Measurements from ENCODE around the gene MAN2B1.
A peak's percentile ranks its signal among the peaks of the same experiment; 100 is the strongest.

The MAN2B1 gene

GRCh38 chr19:12676928-12677327 is 10.4 kb upstream of the MAN2B1 start:
- no peak overlapping the region for H3K23ac ChIP-seq (ENCODE audit: low read length)
- peaks cover 14% of the 10 kb centered on the region for H3K36me3 ChIP-seq (ENCODE audit: control insufficient read depth, insufficient read depth, low read length)
- H3K4me1 ChIP-seq (ENCODE audit: control insufficient read depth, low read depth, low read length) = no peaks in the 10 kb centered on the region
- H3K9ac ChIP-seq (ENCODE audit: low read length) = no peak overlapping the region
- H3K27me3 ChIP-seq (ENCODE audit: insufficient read depth, low read length, poor library complexity) = no peaks in the 10 kb centered on the region
- H3K56ac ChIP-seq (ENCODE audit: low read length) = no peak overlapping the region
- peaks cover 5% of the 10 kb centered on the region for H3K79me1 ChIP-seq (ENCODE audit: low read length)
- H2BK5ac ChIP-seq (ENCODE audit: low read length) = no peak overlapping the region
- H3K4ac ChIP-seq (ENCODE audit: low read depth, low read length) = no peak overlapping the region
- H3K18ac ChIP-seq (ENCODE audit: low read length) = no peak overlapping the region
- no peak overlapping the region for H3K4me3 ChIP-seq (ENCODE audit: low read length)
- no peak overlapping the region for H4K5ac ChIP-seq (ENCODE audit: low read length)
- H4K8ac ChIP-seq (ENCODE audit: low read depth, low read length) = no peak overlapping the region
- no peak for DNase-seq
- no peak overlapping the region for H3K4me2 ChIP-seq (ENCODE audit: low read length)
- no peak overlapping the region for H3K27ac ChIP-seq (ENCODE audit: low read depth, low read length)
- no peak overlapping the region for H2BK120ac ChIP-seq (ENCODE audit: low read depth, low read length)
- no CpG with 5 or more reads among the region's 12 CpGs for WGBS (ENCODE audit: extremely low coverage, insufficient coverage, low lambda C conversion rate)
- no peak overlapping the region for H2AK5ac ChIP-seq (ENCODE audit: low read length)
- H3K79me2 ChIP-seq (ENCODE audit: control insufficient read depth, insufficient read depth, low read length) = peaks cover 5% of the 10 kb centered on the region
- H2BK15ac ChIP-seq (replicated peaks; ENCODE audit: low read depth) = no peak overlapping the region

DNA sequence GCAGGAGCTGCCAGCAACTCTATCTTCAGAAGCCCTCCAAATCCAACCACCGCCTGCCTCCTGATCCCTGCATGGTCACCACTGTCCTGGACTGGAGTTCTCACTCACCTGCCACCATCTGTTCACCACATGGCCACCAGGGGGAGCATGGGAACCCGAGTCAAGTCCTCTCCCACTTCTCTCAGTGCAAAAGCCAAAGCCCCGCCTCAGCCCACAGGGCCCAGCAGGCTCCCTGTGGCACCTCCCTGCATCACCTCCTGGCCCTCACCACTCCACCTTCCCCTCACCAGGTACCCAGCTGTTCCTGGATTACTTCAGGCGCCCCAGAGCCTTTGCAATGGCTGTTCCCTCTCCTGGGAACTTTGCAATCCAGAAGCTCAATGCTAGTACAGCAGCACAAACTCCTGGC is 9.8 kb upstream of the MAN2B1 start:
- peaks cover 14% of the 10 kb centered on the region for H3K36me3 ChIP-seq (ENCODE audit: control insufficient read depth, insufficient read depth, low read length)
- H3K79me2 ChIP-seq (ENCODE audit: control insufficient read depth, insufficient read depth, low read length) = peaks cover 5% of the 10 kb centered on the region
- no peak overlapping the region for H3K27ac ChIP-seq (ENCODE audit: low read depth, low read length)
- peaks cover 5% of the 10 kb centered on the region for H3K79me1 ChIP-seq (ENCODE audit: low read length)
- no peak overlapping the region for H3K4me3 ChIP-seq (ENCODE audit: low read length)
- no peak overlapping the region for H3K56ac ChIP-seq (ENCODE audit: low read length)
- H2BK5ac ChIP-seq (ENCODE audit: low read length) = no peak overlapping the region
- no peaks in the 10 kb centered on the region for H3K4me1 ChIP-seq (ENCODE audit: control insufficient read depth, low read depth, low read length)
- no peak overlapping the region for H2BK120ac ChIP-seq (ENCODE audit: low read depth, low read length)
- H3K9ac ChIP-seq (ENCODE audit: low read length) = no peak overlapping the region
- no peak overlapping the region for H3K4me2 ChIP-seq (ENCODE audit: low read length)
- no peaks in the 10 kb centered on the region for H3K27me3 ChIP-seq (ENCODE audit: insufficient read depth, low read length, poor library complexity)
- no peak overlapping the region for H2AK5ac ChIP-seq (ENCODE audit: low read length)
- no peak overlapping the region for H4K5ac ChIP-seq (ENCODE audit: low read length)
- WGBS (ENCODE audit: extremely low coverage, insufficient coverage, low lambda C conversion rate) = no CpG with 5 or more reads among the region's 4 CpGs
- peak; percentile 93 for DNase-seq
- H4K8ac ChIP-seq (ENCODE audit: low read depth, low read length) = no peak overlapping the region
- H3K4ac ChIP-seq (ENCODE audit: low read depth, low read length) = no peak overlapping the region
- H3K18ac ChIP-seq (ENCODE audit: low read length) = no peak overlapping the region
- no peak overlapping the region for H2BK15ac ChIP-seq (replicated peaks; ENCODE audit: low read depth)
- H3K23ac ChIP-seq (ENCODE audit: low read length) = no peak overlapping the region

DNA sequence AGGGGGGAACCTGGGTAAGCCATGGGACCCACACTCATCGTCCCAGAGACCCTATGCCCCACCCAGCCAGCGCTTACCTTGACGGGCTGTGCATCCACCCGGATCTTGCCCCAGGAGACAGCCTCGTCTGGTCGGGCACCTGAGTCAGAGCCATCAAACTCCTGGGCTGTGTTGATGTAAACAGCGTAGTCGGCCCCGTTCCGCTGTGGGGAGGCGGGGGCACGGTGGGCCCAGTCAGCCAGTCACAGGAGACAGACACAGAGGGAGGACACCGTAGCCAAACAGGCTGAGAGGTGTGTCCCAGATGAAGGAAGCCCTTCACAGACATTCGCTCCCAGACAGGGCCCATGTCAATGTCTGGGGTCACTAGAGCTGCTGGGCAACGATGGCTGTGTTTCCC is 9.4 kb upstream of the MAN2B1 start:
- Histone ChIP-seq H3K27me3 (ENCODE audit: insufficient read depth, low read length, poor library complexity) (no peaks in the 10 kb centered on the region), H2BK15ac (replicated peaks; ENCODE audit: low read depth) (no peak overlapping the region), H3K56ac (ENCODE audit: low read length) (no peak overlapping the region), H3K18ac (ENCODE audit: low read length) (no peak overlapping the region), H2BK120ac (ENCODE audit: low read depth, low read length) (no peak overlapping the region), H2BK5ac (ENCODE audit: low read length) (no peak overlapping the region), H3K79me2 (ENCODE audit: control insufficient read depth, insufficient read depth, low read length) (peaks cover 5% of the 10 kb centered on the region), H4K5ac (ENCODE audit: low read length) (no peak overlapping the region), H3K23ac (ENCODE audit: low read length) (no peak overlapping the region), H3K36me3 (ENCODE audit: control insufficient read depth, insufficient read depth, low read length) (peaks cover 14% of the 10 kb centered on the region), H3K27ac (ENCODE audit: low read depth, low read length) (no peak overlapping the region), H3K4me2 (ENCODE audit: low read length) (no peak overlapping the region), H4K8ac (ENCODE audit: low read depth, low read length) (no peak overlapping the region), H3K4ac (ENCODE audit: low read depth, low read length) (no peak overlapping the region), H3K9ac (ENCODE audit: low read length) (no peak overlapping the region), H2AK5ac (ENCODE audit: low read length) (no peak overlapping the region), H3K79me1 (ENCODE audit: low read length) (peaks cover 5% of the 10 kb centered on the region), H3K4me1 (ENCODE audit: control insufficient read depth, low read depth, low read length) (no peaks in the 10 kb centered on the region), H3K4me3 (ENCODE audit: low read length) (no peak overlapping the region)
- DNase-seq = no peak
- no CpG with 5 or more reads among the region's 15 CpGs for whole genome bisulfite sequencing (ENCODE audit: extremely low coverage, insufficient coverage, low lambda C conversion rate)

- no peak overlapping the region for H2BK15ac ChIP-seq (replicated peaks; ENCODE audit: low read depth)
Observed at GRCh38 chr19:12675399-12675798, 8.9 kb upstream of the MAN2B1 start.

GRCh38 chr19:12672744-12673143 is 6.2 kb upstream of the MAN2B1 start:
- Histone ChIP-seq H3K79me2 (ENCODE audit: control insufficient read depth, insufficient read depth, low read length) (peaks cover 5% of the 10 kb centered on the region), H3K36me3 (ENCODE audit: control insufficient read depth, insufficient read depth, low read length) (peaks cover 10% of the 10 kb centered on the region)
- DNase-seq = no peak

More at GRCh38 chr19:12675399-12675798, 8.9 kb upstream of the MAN2B1 start:
- Histone ChIP-seq H3K4ac (ENCODE audit: low read depth, low read length) (no peak overlapping the region), H2AK5ac (ENCODE audit: low read length) (no peak overlapping the region), H3K27me3 (ENCODE audit: insufficient read depth, low read length, poor library complexity) (no peaks in the 10 kb centered on the region), H2BK120ac (ENCODE audit: low read depth, low read length) (no peak overlapping the region), H2BK5ac (ENCODE audit: low read length) (no peak overlapping the region), H3K4me2 (ENCODE audit: low read length) (no peak overlapping the region), H3K56ac (ENCODE audit: low read length) (no peak overlapping the region), H3K79me1 (ENCODE audit: low read length) (peaks cover 9% of the 10 kb centered on the region), H3K4me1 (ENCODE audit: control insufficient read depth, low read depth, low read length) (no peaks in the 10 kb centered on the region), H3K27ac (ENCODE audit: low read depth, low read length) (no peak overlapping the region), H4K8ac (ENCODE audit: low read depth, low read length) (no peak overlapping the region), H3K9ac (ENCODE audit: low read length) (no peak overlapping the region), H3K18ac (ENCODE audit: low read length) (no peak overlapping the region), H4K5ac (ENCODE audit: low read length) (no peak overlapping the region), H3K79me2 (ENCODE audit: control insufficient read depth, insufficient read depth, low read length) (peaks cover 8% of the 10 kb centered on the region), H3K23ac (ENCODE audit: low read length) (no peak overlapping the region), H3K36me3 (ENCODE audit: control insufficient read depth, insufficient read depth, low read length) (peaks cover 14% of the 10 kb centered on the region), H3K4me3 (ENCODE audit: low read length) (no peak overlapping the region)
- DNase-seq = no peak
- WGBS (ENCODE audit: extremely low coverage, insufficient coverage, low lambda C conversion rate) = no CpG with 5 or more reads among the region's 10 CpGs

DNA sequence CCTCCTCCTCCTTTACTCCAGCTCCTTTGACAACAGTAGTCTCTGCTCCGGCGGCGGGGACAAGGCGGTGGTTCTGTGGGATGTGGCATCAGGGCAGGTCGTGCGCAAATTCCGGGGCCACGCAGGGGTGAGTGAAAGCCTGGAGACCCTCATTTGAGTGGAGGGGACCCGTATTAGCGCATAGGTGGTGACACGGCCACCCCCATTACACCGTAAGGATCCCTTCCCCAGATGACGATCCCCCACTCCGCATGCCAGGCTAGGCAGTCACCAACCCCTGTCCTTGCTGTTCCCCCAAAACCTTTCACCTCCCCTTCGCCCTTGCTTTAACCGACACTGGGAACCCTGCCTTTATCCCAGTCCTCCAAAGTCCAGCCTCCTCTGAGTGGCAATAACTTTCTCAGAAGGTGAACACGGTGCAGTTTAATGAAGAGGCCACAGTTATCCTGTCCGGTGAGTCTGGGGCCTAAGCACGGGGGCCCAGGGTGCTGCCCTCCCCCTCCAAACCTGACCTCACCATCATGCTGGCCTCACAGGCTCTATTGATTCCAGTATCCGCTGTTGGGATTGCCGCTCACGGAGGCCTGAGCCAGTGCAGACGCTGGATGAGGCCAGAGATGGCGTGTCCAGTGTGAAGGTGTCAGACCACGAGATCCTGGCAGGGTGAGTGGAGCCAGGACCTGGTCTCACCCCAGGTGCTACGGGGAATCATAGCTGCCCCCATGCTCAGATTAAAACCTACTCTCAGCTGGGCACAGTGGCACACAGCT is 3.8 kb upstream of the MAN2B1 start:
- peak overlapping the region; percentile 98 for H3K56ac ChIP-seq (ENCODE audit: low read length)
- no peak overlapping the region for H3K27ac ChIP-seq (ENCODE audit: low read depth, low read length)
- H4K8ac ChIP-seq (ENCODE audit: low read depth, low read length) = no peak overlapping the region
- H3K27me3 ChIP-seq (ENCODE audit: insufficient read depth, low read length, poor library complexity) = no peaks in the 10 kb centered on the region
- no CpG with 5 or more reads among the region's 26 CpGs for WGBS (ENCODE audit: extremely low coverage, insufficient coverage, low lambda C conversion rate)
- no peak for DNase-seq
- no peak overlapping the region for H3K23ac ChIP-seq (ENCODE audit: low read length)
- peaks cover 3% of the 10 kb centered on the region for H3K4me1 ChIP-seq (ENCODE audit: control insufficient read depth, low read depth, low read length)
- peaks cover 8% of the 10 kb centered on the region for H3K79me2 ChIP-seq (ENCODE audit: control insufficient read depth, insufficient read depth, low read length)
- no peak overlapping the region for H2BK120ac ChIP-seq (ENCODE audit: low read depth, low read length)
- H3K4me2 ChIP-seq (ENCODE audit: low read length) = peak overlapping the region; percentile 82
- H2AK5ac ChIP-seq (ENCODE audit: low read length) = no peak overlapping the region
- H4K5ac ChIP-seq (ENCODE audit: low read length) = no peak overlapping the region
- peak overlapping the region; percentile 97 for H3K4me3 ChIP-seq (ENCODE audit: low read length)
- no peak overlapping the region for H2BK5ac ChIP-seq (ENCODE audit: low read length)
- no peak overlapping the region for H3K18ac ChIP-seq (ENCODE audit: low read length)
- H3K36me3 ChIP-seq (ENCODE audit: control insufficient read depth, insufficient read depth, low read length) = peaks cover 2% of the 10 kb centered on the region
- peaks cover 18% of the 10 kb centered on the region for H3K79me1 ChIP-seq (ENCODE audit: low read length)
- H2BK15ac ChIP-seq (replicated peaks; ENCODE audit: low read depth) = no peak overlapping the region
- no peak overlapping the region for H3K4ac ChIP-seq (ENCODE audit: low read depth, low read length)
- H3K9ac ChIP-seq (ENCODE audit: low read length) = peak overlapping the region; percentile 96

More at GRCh38 chr19:12672744-12673143, 6.2 kb upstream of the MAN2B1 start:
- Histone ChIP-seq H2BK15ac (replicated peaks; ENCODE audit: low read depth) (no peak overlapping the region), H2BK120ac (ENCODE audit: low read depth, low read length) (no peak overlapping the region), H4K8ac (ENCODE audit: low read depth, low read length) (no peak overlapping the region), H3K56ac (ENCODE audit: low read length) (no peak overlapping the region), H3K27me3 (ENCODE audit: insufficient read depth, low read length, poor library complexity) (no peaks in the 10 kb centered on the region), H3K23ac (ENCODE audit: low read length) (no peak overlapping the region), H4K5ac (ENCODE audit: low read length) (no peak overlapping the region), H2AK5ac (ENCODE audit: low read length) (no peak overlapping the region), H3K4me2 (ENCODE audit: low read length) (no peak overlapping the region), H3K4ac (ENCODE audit: low read depth, low read length) (no peak overlapping the region), H3K18ac (ENCODE audit: low read length) (no peak overlapping the region), H3K79me1 (ENCODE audit: low read length) (peaks cover 10% of the 10 kb centered on the region), H3K9ac (ENCODE audit: low read length) (no peak overlapping the region), H3K27ac (ENCODE audit: low read depth, low read length) (no peak overlapping the region), H3K4me3 (ENCODE audit: low read length) (no peak overlapping the region), H3K4me1 (ENCODE audit: control insufficient read depth, low read depth, low read length) (no peaks in the 10 kb centered on the region), H2BK5ac (ENCODE audit: low read length) (no peak overlapping the region)
- no CpG with 5 or more reads among the region's 10 CpGs for WGBS (ENCODE audit: extremely low coverage, insufficient coverage, low lambda C conversion rate)

Measured in mesendoderm (in vitro differentiated cells).